HTR-8/SVneo (cell line): ENCODE data around the gene DENND1B.

ENCODE experiments used
- DNase-seq: peaks from one replicate; pipeline ENCODE4 v3.0.0; 2011; ENCODE audit warnings: low spot score, mixed read lengths; ENCODE audit not compliant: insufficient read length
- FAIRE-seq: peaks from 2 replicates; lab custom pipeline; 2011; peaks lifted over from hg19 to GRCh38; lab: Jason Lieb, UNC

Gene DENND1B

GRCh38 chr1:197691816-197692215 is 83.5 kb downstream of the DENND1B start:
- FAIRE-seq: no peak

DNA sequence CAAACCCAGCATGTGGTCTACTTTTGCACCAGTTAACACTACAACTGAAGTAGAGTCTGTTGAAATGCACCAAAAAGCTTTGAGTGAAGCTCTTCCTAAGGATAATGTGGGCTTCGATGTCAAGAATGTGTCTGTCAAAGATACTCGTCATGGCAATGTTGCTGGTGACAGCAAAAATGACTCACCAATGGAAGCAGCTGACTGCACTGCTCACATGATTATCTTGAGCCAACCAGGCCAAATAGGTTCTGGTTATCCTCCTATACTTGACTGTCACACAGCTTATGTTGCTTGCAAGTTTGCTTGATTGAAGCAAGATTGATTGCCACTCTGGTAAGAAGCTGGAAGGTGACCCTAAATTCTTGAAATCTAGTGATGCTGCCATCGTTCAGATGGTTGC is 85.2 kb downstream of the DENND1B start:
- no peak for FAIRE-seq

More at GRCh38 chr1:197691816-197692215, 83.5 kb downstream of the DENND1B start:
- DNase-seq: no peak

DNA sequence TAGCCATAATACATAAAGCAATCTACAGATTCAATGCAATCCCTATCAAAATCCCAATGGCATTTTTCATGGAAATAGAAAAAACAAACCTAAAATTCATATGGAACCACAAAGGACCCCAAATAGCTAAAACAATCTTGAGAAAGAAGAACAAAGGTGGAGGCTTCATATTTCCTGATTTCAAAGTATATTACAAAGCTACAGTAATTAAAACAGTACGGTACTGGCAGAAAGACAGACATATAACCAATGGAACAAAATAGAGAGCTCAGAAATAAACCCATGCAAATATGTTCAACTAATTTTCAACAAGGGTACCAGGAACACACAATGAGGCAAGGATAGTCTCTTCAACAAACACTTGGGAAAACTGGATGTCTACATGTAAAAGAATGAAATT is 87.0 kb downstream of the DENND1B start:
- FAIRE-seq: no peak
- no peak for DNase-seq

More for the DNA sequence above, 85.2 kb downstream of the DENND1B start:
- DNase-seq: no peak

GRCh38 chr1:197686702-197687355 is 88.5 kb downstream of the DENND1B start:
- FAIRE-seq: no peak
- no peak for DNase-seq

DNA sequence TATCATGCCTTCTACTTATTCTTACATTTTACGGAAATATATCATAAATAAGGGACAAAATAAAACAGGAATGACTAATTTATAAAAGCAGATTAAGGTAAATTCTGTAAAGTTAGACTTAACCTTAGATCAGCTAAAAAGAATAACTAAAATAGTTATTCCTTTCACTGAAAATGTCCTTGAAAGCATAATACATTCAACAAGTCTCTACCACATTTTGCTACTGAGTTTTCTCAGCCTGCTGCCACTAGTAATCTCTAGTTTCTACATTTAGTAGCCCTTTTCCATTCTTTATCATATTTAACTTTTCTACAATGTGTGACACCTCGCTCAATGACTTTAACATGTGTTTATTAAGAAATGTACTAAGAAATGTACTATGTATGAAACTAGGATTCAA is 89.0 kb downstream of the DENND1B start:
- no peak for DNase-seq
- no peak for FAIRE-seq

DNA sequence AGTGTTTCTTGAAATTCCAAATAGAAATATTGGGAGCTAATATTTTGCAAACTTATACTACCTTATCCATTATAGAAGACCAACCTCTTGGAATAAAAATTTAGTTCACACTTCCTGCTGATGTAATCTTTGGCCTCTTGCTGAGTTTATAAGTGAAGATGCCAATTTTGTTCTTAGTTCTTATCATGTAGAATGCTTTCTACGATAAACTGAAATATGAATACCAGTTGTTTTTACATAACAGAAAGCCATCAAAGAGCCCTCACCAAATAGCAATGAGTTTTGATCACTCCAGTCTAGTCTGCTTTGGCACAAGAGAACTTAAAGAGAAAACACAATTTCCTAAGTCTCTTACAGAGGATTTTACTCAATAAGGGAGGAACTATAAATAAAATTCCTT is 89.5 kb downstream of the DENND1B start:
- FAIRE-seq (no peak), DNase-seq (no peak)

GRCh38 chr1:197683895-197684553 is 91.3 kb downstream of the DENND1B start:
- DNase-seq (peak; percentile 9), FAIRE-seq (no peak)

DNA sequence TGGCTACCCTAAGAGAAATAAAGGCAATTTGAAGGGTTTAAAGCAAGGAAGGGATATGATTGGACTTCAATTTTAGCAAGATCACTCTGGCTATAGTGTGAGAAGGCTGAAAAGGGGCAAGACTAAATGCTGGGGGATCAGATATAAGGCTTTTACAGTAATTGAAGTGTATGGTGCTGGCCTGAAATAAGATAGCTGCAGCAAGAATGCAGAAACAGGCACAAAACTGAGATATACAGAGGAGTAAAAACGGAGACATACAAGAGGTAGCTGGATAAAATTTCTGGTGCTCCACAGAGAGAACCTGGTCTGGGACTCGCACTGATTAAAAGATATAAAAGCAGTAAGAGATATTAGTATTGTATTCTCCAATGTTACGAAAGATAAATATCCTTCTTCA is 92.0 kb downstream of the DENND1B start:
- FAIRE-seq: no peak

DNA sequence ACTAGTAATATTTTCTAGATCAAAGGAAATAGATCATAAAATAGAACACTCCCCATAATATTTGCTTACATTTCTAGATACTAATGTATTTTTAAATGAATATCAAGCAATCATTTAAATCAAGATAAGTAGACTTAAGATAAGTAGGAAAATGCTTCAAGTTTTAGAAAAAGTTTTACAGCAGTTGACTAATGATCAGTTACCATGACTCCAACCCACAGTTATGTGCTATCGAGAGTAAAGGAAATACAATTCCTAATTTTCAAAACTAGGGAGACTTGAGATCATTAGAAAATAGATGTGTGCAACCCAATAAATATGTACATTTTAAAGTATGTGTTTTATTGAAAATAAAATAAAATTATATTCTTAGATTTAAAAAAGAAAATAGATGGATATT is 95.0 kb downstream of the DENND1B start:
- no peak for FAIRE-seq
- no peak for DNase-seq

More for the DNA sequence above, 92.0 kb downstream of the DENND1B start:
- no peak for DNase-seq

DNA sequence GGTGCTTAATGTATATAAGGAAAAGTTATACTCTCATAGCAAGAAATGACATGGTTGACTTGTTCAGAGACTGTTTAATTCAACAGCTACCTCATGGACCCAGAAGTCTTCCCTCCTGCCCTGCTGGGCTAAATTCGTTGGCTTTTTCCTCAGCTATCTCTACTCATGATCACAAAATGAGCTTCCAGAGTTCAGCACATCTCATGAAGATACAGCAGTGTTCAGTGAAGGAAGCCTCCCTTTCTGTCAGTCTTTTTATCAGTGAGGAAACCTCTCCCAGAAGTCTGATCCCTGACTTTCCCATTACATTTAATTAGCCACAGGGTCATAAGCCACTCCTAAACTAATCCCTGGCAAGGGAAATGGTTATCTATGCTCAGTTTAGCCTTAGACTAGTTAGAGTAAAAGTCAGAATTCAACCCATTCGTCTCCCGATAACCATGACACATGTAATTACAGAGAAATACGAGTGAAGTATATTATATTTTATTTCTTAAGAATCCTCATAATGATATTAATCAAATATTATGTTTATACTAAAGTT is 97.5 kb downstream of the DENND1B start:
- no peak for FAIRE-seq
- no peak for DNase-seq

- FAIRE-seq (no peak), DNase-seq (no peak)
Measured at GRCh38 chr1:197677313-197677712, 98.0 kb downstream of the DENND1B start.

DNA sequence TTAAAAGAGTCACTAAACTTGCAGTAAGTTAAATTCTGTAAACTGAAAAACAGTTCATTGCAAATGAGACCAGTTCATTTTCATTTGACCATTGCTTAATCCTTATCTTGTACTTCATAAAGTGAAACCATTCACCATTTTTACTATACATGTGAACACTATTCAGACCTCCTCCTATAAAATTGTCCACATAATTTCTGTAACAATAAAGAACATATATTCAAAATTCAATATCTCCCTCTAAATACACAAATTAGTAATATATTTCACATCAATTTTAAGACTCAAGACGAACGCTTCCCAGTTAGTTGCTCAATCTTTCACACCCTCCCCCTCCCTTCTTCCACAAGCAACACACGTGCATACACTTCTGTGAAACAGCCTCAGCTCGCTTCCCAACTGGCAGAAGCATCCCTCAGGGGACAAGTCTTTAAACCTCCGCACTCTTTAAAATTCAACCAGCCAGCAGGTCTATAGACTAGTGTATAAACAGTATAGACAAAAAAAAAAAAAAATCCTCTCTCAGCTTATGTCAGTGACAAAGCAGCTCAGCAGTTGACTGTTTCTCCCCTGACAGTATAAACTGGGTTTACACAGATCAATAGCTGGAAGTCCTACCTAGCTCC is 99.6 kb downstream of the DENND1B start:
- DNase-seq: no peak

GRCh38 chr1:197674286-197674685 is 101.0 kb downstream of the DENND1B start:
- no peak for FAIRE-seq
- no peak for DNase-seq

More for the DNA sequence above, 99.6 kb downstream of the DENND1B start:
- no peak for FAIRE-seq

DNA sequence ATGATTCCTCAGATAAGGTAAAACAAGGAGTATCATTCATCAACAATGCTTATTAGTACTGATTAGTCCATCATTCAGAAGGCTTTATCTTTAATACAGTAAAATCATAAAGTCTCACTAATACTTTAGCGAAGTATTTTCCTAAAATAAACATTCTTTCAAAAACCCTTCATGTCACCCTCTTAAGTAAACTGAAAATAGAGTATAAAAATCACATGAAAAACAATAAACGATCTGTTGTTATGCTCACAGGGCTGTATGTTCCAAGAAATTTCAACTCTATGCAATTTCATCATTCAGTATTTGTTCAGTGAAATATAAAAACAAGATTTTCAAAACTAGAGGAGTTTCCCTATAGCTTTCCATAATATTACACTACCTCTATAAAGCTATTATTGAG is 102.0 kb downstream of the DENND1B start:
- FAIRE-seq (no peak), DNase-seq (no peak)

DNA sequence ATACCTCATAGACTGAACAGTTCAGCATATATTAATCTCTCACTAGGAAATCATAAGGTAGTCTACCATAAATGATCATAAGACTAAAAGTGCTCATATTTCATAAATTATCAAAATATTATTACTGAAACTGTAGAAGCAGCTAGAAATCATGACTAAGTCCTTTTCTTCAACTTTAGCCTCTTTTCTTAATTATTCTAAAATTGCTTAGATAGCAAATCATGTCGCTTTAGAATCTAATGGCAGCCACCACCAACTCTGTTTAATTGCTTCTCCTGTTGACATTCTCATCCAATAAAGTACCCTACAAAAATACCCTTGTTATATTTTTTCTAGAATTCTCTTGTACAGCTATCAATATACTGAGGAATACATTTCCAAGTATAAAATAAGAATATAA is 102.9 kb downstream of the DENND1B start:
- FAIRE-seq (no peak), DNase-seq (no peak)

GRCh38 chr1:197671920-197672319 is 103.4 kb downstream of the DENND1B start:
- DNase-seq: no peak
- FAIRE-seq: no peak

- DNase-seq (no peak), FAIRE-seq (no peak)
Measured at GRCh38 chr1:197671140-197671539, 104.1 kb downstream of the DENND1B start.

- DNase-seq (no peak), FAIRE-seq (no peak)
Measured at GRCh38 chr1:197666769-197667285, 108.5 kb downstream of the DENND1B start.

GRCh38 chr1:197664391-197664790 is 110.9 kb downstream of the DENND1B start:
- FAIRE-seq (no peak), DNase-seq (no peak)

DNA sequence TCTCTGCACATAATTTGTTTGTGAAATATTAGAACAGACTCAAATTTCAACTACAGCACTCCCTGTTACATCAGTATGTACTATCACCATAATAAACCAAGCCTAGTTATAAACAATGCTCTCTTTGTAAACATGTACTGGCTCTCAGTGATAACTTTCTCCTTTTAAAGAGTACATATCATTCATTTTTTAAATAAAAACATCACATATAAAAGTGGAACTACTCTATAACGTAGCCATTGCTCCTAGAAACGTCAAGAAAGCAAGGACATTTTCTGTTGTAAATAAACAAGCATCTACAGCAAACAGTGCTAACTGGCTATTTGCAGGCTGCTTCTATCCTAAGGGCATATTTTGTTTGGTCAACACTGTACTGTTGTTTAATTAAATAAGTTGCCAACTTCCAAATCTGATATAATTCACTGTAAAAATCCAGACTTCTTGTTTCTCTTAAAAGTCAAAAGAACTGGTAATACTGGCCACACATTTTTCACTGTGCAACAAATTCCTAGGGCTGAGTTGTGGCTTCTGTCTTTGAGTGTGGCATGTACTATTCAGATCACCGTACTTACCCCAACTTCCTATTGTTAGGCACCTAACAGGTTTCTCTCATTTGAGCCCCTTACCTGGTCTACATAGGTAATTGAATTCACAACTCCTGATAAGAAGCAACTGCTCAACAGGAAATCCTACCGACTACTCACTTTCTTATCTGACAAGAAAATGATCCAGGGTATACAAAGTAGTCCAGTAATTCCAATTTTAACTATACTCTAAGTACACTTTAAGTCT is 111.9 kb downstream of the DENND1B start:
- FAIRE-seq: no peak
- no peak for DNase-seq
